Endothelial cell of umbilical vein (primary cell): ENCODE data around the gene GPNMB. TPM values are rescaled to one million over a fixed set of nuclear protein-coding genes. Genes with fewer than 3 reads are reported as not detected.

Source experiments
- BruUV-seq: library from RNA; stranded (reverse); fragments of 400-500 nt; replicated peaks from 2 replicates; lab custom pipeline; 2021; lab: Mats Ljungman, UMichigan
- CTCF ChIA-PET: fragments of 300-600, 350-600 bp; sonication (Branson Sonifier 250); formaldehyde crosslinking; loops from one replicate; lab custom pipeline; 2021; ENCODE audit warnings: antibody characterized with exemption, inconsistent platforms; lab: Charles Lee
- POLR2A ChIA-PET: fragments of 300-600, 350-600 bp; sonication (Branson Sonifier 250); formaldehyde crosslinking; loops from one replicate; lab custom pipeline; 2021; ENCODE audit warnings: antibody characterized with exemption, inconsistent platforms; lab: Charles Lee
- DNase-seq: peaks from one replicate; pipeline ENCODE4 v3.0.0-alpha.2; 2011; ENCODE audit warnings: low read depth, low spot score
- FAIRE-seq: peaks from 2 replicates; lab custom pipeline; 2011; peaks lifted over from hg19 to GRCh38; lab: Jason Lieb, UNC
- H2AFZ ChIP-seq: 2 replicates; pipeline ENCODE4 v1.6.0; 2012; ENCODE audit warnings: low read depth, low read length, control low read depth, inconsistent platforms
- H3K27ac ChIP-seq: 2 replicates; pipeline ENCODE4 v1.5.1; 2011; ENCODE audit warnings: low read depth, mild to moderate bottlenecking, control low read depth, low read length, moderate library complexity; ENCODE audit not compliant: insufficient read depth
- H3K27me3 ChIP-seq, 2 experiments: 2 replicates each; pipeline versions ENCODE4 v1.6.0 to v1.6.1; 2011; ENCODE audit warnings: low read length in 2 of 2, mixed read lengths in 1 of 2; ENCODE audit not compliant: control insufficient read depth in 2 of 2, insufficient read depth in 2 of 2
- H3K36me3 ChIP-seq, 2 experiments: 2 replicates in 1 of 2; 3 replicates in 1 of 2; pipeline ENCODE4 v1.5.1; 2011; ENCODE audit warnings: low read length in 2 of 2, mild to moderate bottlenecking in 1 of 2, moderate library complexity in 1 of 2; ENCODE audit not compliant: control insufficient read depth in 2 of 2, insufficient read depth in 2 of 2; ENCODE audit errors: extremely low read depth in 1 of 2
- H3K4me1 ChIP-seq: 3 replicates; pipeline ENCODE4 v1.5.1; 2011; ENCODE audit warnings: mild to moderate bottlenecking, low read length; ENCODE audit not compliant: control insufficient read depth, insufficient read depth; ENCODE audit errors: extremely low read depth
- H3K4me2 ChIP-seq: 2 replicates; pipeline ENCODE4 v1.6.1; 2011; ENCODE audit warnings: low read length, control low read depth, mixed read lengths; ENCODE audit not compliant: insufficient read depth
- H3K4me3 ChIP-seq, 3 experiments: fragments of 200-600 bp in 1 of 3; sonication (generic), shearing (Covaris generic) in 1 of 3; replicated peaks in 1 of 3; 2 replicates each; pipeline ENCODE4 v1.5.1; 2011 to 2016; ENCODE audit warnings: control low read depth in 3 of 3, low read length in 3 of 3, mild to moderate bottlenecking in 2 of 3, inconsistent platforms in 1 of 3, low read depth in 1 of 3, moderate library complexity in 1 of 3; ENCODE audit not compliant: insufficient read depth in 1 of 3
- H3K79me2 ChIP-seq: 2 replicates; pipeline ENCODE4 v1.6.0; 2012; ENCODE audit warnings: low read length, inconsistent platforms; ENCODE audit not compliant: control insufficient read depth, insufficient read depth
- H3K9ac ChIP-seq: replicated peaks from 2 replicates; pipeline ENCODE3; 2011; ENCODE audit warnings: low read length, control low read depth; ENCODE audit not compliant: insufficient read depth; ENCODE audit errors: extremely low read depth
- H3K9me1 ChIP-seq: replicated peaks from 3 replicates; pipeline ENCODE4 v1.6.0; 2011; ENCODE audit warnings: mild to moderate bottlenecking, low read length; ENCODE audit not compliant: control insufficient read depth, insufficient read depth; ENCODE audit errors: extremely low read depth
- H3K9me3 ChIP-seq: replicated peaks from 2 replicates; pipeline ENCODE4 v1.5.1; 2012; ENCODE audit warnings: low read length, inconsistent platforms; ENCODE audit not compliant: control insufficient read depth, insufficient read depth
- H4K20me1 ChIP-seq: replicated peaks from 2 replicates; pipeline ENCODE3; 2011; ENCODE audit warnings: mild to moderate bottlenecking, low read length; ENCODE audit not compliant: control insufficient read depth, insufficient read depth; ENCODE audit errors: extremely low read depth
- EZH2 ChIP-seq: IDR thresholded peaks from 2 replicates; pipeline ENCODE4 v1.6.1; 2012; ENCODE audit warnings: borderline replicate concordance, low read depth, mild to moderate bottlenecking, moderate library complexity, low read length, inconsistent platforms; ENCODE audit not compliant: severe bottlenecking
- FOS ChIP-seq: IDR thresholded peaks from 2 replicates; pipeline ENCODE4 v1.6.1; 2011; ENCODE audit warnings: mild to moderate bottlenecking, low read length, moderate library complexity, borderline replicate concordance; ENCODE audit not compliant: insufficient read depth
- GATA2 ChIP-seq: IDR thresholded peaks from 2 replicates; pipeline ENCODE4 v1.7.0; 2011; ENCODE audit warnings: low read depth, mild to moderate bottlenecking, moderate library complexity, mixed read lengths, low read length; ENCODE audit not compliant: insufficient read length, insufficient read depth
- JUN ChIP-seq: IDR thresholded peaks from 2 replicates; pipeline ENCODE4 v1.6.1; 2011; ENCODE audit warnings: borderline replicate concordance, low read depth; ENCODE audit not compliant: insufficient read length, insufficient read depth
- MYC ChIP-seq: IDR thresholded peaks from one replicate; pipeline ENCODE4 v1.6.1; 2011; ENCODE audit warnings: mild to moderate bottlenecking, low read depth, low read length
- POLR2A ChIP-seq: IDR thresholded peaks from 2 replicates; pipeline ENCODE4 v1.6.1; 2012; ENCODE audit warnings: low read depth, mild to moderate bottlenecking, control low read depth, low read length
- POLR2AphosphoS5 ChIP-seq: IDR thresholded peaks from 2 replicates; pipeline ENCODE4 v1.6.1; 2012; ENCODE audit warnings: low read depth, mild to moderate bottlenecking, control low read depth, low read length, moderate library complexity; ENCODE audit not compliant: insufficient read depth
- dilution Hi-C: fragments of 300-500 bp; cut with MboI; formaldehyde crosslinking; loops from one replicate; pipeline ENCODE4 v1.15.0; 2019; ENCODE audit warnings: low sequenced_read_pairs; ENCODE audit not compliant: extremely low pct_ligation_motif_present
- intact Hi-C: fragments of 100-400 bp; cut with micrococcal nuclease; formaldehyde crosslinking; loops from one replicate; pipeline ENCODE4 v1.10.0; 2022
- polyA plus RNA-seq, 4 experiments: library from polyadenylated mRNA; depleted of rRNA in 3 of 4; stranded (reverse) in 3 of 4; unstranded in 1 of 4; fragments of >200 nt; gene quantifications; 2 replicates each; pipeline versions ENCODE4 v1.2.1 to v1.2.3, GENCODE V29; 2011 to 2012; ENCODE audit warnings: missing spikeins in 1 of 4
- total RNA-seq: library from RNA; stranded (reverse); gene quantifications from 2 replicates; pipeline ENCODE4 v1.2.3, GENCODE V29; 2021
- TF ChIP-seq, protein P1 (sequence below), 2 donors: IDR thresholded peaks; 1 replicate in 1 of 2; 2 replicates in 1 of 2; pipeline ENCODE4 v1.5.1; 2011; ENCODE audit warnings: low read length in 2 of 2, mild to moderate bottlenecking in 2 of 2, moderate library complexity in 2 of 2, control low read depth in 1 of 2, inconsistent platforms in 1 of 2, low read depth in 1 of 2; ENCODE audit not compliant: insufficient read depth in 1 of 2; ENCODE audit errors: extremely low read depth in 1 of 2
- TF ChIP-seq, protein P2 (sequence below): IDR thresholded peaks from 2 replicates; pipeline ENCODE4 v1.6.1; 2011; ENCODE audit not compliant: insufficient read depth, insufficient read length

The GPNMB gene
- total and polyA plus RNA-seq, 2 donors (not counting 3 experiments of a cell fraction or from before 2014, with no cell fraction given), result 0.29 to 0.33 TPM

DNA sequence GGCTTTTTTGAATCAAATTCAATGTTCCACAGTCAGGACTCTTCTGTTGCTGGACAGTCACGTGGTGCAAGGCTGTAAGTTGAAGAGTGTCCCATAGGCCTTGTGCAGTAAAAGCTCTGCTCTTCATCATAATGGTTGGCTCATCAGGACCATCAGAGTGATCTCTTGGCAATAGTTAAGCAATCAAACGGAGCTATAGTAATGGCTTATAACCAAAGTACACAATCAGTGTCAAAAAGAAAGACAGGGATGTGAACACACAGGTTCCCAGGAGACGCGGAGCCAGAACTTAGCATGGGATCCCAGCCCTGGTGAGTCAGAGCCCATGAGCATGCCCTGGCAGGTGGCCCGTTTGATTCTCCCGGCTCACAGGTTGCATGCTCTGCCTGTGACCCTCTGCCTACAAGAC, 10.8 kb upstream of the GPNMB start:
- H3K9ac ChIP-seq, result no peak overlapping the region
- H3K9me3 ChIP-seq, result no peaks in the 10 kb centered on the region
- DNase-seq (no peak), FAIRE-seq (no peak)
- no peak overlapping the region for H3K4me2 ChIP-seq
- POLR2A ChIA-PET, result no interaction called here
- H3K4me3 ChIP-seq, result no peak overlapping the region
- no TSS peak for BruUV-seq
- H3K79me2 ChIP-seq, result no peaks in the 10 kb centered on the region
- CTCF ChIA-PET, result no interaction called here
- no peak overlapping the region for H2AFZ ChIP-seq
- dilution Hi-C loops (no loop called here), intact Hi-C loops (no loop called here)
- H3K36me3 ChIP-seq, result no peaks in the 10 kb centered on the region
- no peak overlapping the region for H3K27ac ChIP-seq
- H3K27me3 ChIP-seq, result peaks cover 0 to 6% of the 10 kb centered on the region in 2 experiments
- no peaks in the 10 kb centered on the region for H3K9me1 ChIP-seq
- no peak for TF ChIP-seq EZH2
- no peak for TF ChIP-seq POLR2A
- TF ChIP-seq, protein P1, sequence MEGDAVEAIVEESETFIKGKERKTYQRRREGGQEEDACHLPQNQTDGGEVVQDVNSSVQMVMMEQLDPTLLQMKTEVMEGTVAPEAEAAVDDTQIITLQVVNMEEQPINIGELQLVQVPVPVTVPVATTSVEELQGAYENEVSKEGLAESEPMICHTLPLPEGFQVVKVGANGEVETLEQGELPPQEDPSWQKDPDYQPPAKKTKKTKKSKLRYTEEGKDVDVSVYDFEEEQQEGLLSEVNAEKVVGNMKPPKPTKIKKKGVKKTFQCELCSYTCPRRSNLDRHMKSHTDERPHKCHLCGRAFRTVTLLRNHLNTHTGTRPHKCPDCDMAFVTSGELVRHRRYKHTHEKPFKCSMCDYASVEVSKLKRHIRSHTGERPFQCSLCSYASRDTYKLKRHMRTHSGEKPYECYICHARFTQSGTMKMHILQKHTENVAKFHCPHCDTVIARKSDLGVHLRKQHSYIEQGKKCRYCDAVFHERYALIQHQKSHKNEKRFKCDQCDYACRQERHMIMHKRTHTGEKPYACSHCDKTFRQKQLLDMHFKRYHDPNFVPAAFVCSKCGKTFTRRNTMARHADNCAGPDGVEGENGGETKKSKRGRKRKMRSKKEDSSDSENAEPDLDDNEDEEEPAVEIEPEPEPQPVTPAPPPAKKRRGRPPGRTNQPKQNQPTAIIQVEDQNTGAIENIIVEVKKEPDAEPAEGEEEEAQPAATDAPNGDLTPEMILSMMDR (IDR thresholded peaks at IDR 0.05; ENCODE audit: extremely low read depth in 1 of 2, insufficient read depth in 1 of 2, low read depth in 1 of 2, low read length in 2 of 2), result no peak
- TF ChIP-seq FOS, result no peak
- TF ChIP-seq POLR2AphosphoS5, result no peak
- TF ChIP-seq GATA2, result no peak
- TF ChIP-seq, protein P2, sequence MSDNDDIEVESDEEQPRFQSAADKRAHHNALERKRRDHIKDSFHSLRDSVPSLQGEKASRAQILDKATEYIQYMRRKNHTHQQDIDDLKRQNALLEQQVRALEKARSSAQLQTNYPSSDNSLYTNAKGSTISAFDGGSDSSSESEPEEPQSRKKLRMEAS, result no peak
- TF ChIP-seq MYC, result no peak
- TF ChIP-seq JUN, result no peak
- H3K4me1 ChIP-seq, result no peaks in the 10 kb centered on the region
- no peaks in the 10 kb centered on the region for H4K20me1 ChIP-seq
